ENCODE data around the gene ARMC3.

DNA sequence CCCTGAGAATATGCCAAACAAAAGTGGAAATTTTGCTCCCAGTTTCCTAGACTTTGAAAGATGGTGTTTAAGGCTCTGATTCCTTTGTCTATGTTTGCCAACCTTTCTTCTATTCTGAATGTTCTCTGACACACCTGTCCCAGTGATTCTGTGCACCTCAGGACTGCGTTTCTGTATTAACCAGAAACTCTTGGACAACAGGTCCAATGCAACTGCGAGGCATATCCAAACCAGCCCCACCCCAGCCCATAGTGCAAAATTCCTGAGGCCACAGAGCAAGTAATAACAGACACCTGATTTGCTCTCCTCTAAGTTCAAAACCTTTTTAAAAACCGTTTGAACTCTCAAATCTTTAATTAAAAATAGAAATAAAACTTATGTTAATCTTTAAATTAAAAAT, 130.5 kb downstream of the ARMC3 start:
- TF ChIP-seq POLR2A (IDR thresholded peaks at IDR 0.05) = no peak
- TF ChIP-seq, protein P1, sequence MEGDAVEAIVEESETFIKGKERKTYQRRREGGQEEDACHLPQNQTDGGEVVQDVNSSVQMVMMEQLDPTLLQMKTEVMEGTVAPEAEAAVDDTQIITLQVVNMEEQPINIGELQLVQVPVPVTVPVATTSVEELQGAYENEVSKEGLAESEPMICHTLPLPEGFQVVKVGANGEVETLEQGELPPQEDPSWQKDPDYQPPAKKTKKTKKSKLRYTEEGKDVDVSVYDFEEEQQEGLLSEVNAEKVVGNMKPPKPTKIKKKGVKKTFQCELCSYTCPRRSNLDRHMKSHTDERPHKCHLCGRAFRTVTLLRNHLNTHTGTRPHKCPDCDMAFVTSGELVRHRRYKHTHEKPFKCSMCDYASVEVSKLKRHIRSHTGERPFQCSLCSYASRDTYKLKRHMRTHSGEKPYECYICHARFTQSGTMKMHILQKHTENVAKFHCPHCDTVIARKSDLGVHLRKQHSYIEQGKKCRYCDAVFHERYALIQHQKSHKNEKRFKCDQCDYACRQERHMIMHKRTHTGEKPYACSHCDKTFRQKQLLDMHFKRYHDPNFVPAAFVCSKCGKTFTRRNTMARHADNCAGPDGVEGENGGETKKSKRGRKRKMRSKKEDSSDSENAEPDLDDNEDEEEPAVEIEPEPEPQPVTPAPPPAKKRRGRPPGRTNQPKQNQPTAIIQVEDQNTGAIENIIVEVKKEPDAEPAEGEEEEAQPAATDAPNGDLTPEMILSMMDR (IDR thresholded peaks at IDR 0.05) = no peak

All from breast epithelium (tissue), 3 donors.